Panc1 (cell line): ENCODE results near the gene PLEKHA7. TPM values are rescaled to one million over a fixed set of nuclear protein-coding genes. Genes with fewer than 3 reads are reported as not detected.

ENCODE experiments used
- ATAC-seq: fragments of 200-7000 bp; cut with Tn5 transposase; 2 replicates; pipeline ENCODE4 v1.9.1; 2020; ENCODE audit warnings: mild to moderate bottlenecking, moderate library complexity
- BruUV-seq: library from RNA; stranded (reverse); fragments of 400-500 nt; replicated peaks from 2 replicates; lab custom pipeline; 2021; lab: Mats Ljungman, UMichigan
- CTCF ChIA-PET: fragments of 300-600 bp; sonication (Branson Sonifier 250); formaldehyde crosslinking; loops from one replicate; lab custom pipeline; 2022; ENCODE audit warnings: antibody characterized with exemption; lab: Charles Lee
- POLR2A ChIA-PET: fragments of 300-600 bp; sonication (Branson Sonifier 250); formaldehyde crosslinking; loops from one replicate; lab custom pipeline; 2022; ENCODE audit warnings: antibody characterized with exemption; lab: Charles Lee
- DNase-seq: peaks from one replicate; pipeline ENCODE4 v3.0.0-alpha.2; 2010; ENCODE audit warnings: low read depth, low spot score
- H3K27ac ChIP-seq: 2 replicates; pipeline ENCODE4 v1.5.1; 2011; ENCODE audit warnings: mild to moderate bottlenecking, low read length, inconsistent platforms
- H3K27me3 ChIP-seq: fragments of 200-500 bp; sonication (Bioruptor generic); 2 replicates; pipeline ENCODE4 v1.6.0; 2014; ENCODE audit warnings: low read length, inconsistent platforms; ENCODE audit not compliant: control insufficient read depth, insufficient read depth
- H3K36me3 ChIP-seq: fragments of 200-500 bp; sonication (Bioruptor generic); 2 replicates; pipeline ENCODE4 v1.5.1; 2014; ENCODE audit warnings: inconsistent platforms, mild to moderate bottlenecking, low read length, moderate library complexity; ENCODE audit not compliant: control insufficient read depth, insufficient read depth
- H3K4me1 ChIP-seq: 2 replicates; pipeline ENCODE4 v1.5.1; 2011; ENCODE audit warnings: inconsistent platforms, mild to moderate bottlenecking, low read length, moderate library complexity; ENCODE audit not compliant: control insufficient read depth, insufficient read depth
- H3K4me3 ChIP-seq, 2 experiments: 2 replicates each; pipeline ENCODE4 v1.5.1; 2011 to 2012; ENCODE audit warnings: low read depth in 2 of 2, low read length in 2 of 2, mild to moderate bottlenecking in 2 of 2, inconsistent platforms in 1 of 2, moderate library complexity in 1 of 2
- H3K9me3 ChIP-seq: fragments of 200-500 bp; sonication (Bioruptor generic); 2 replicates; pipeline ENCODE4 v1.5.1; 2014; ENCODE audit warnings: low read depth, mild to moderate bottlenecking, inconsistent platforms, low read length, moderate library complexity; ENCODE audit not compliant: control insufficient read depth, insufficient read depth
- CTCF ChIP-seq: fragments of 450-650 bp; IDR thresholded peaks from 2 replicates; pipeline ENCODE4 v1.5.1; 2017; ENCODE audit warnings: mild to moderate bottlenecking
- POLR2AphosphoS5 ChIP-seq: IDR thresholded peaks from 2 replicates; pipeline ENCODE4 v1.6.1; 2012; ENCODE audit warnings: mild to moderate bottlenecking, low read depth, low read length, moderate library complexity
- SIN3A ChIP-seq: IDR thresholded peaks from 2 replicates; pipeline ENCODE4 v1.6.1; 2012; ENCODE audit warnings: low read depth, mild to moderate bottlenecking, low read length, moderate library complexity, borderline replicate concordance; ENCODE audit not compliant: insufficient read depth
- TCF7L2 ChIP-seq: IDR thresholded peaks from 2 replicates; pipeline ENCODE4 v1.6.1; 2011; ENCODE audit warnings: mild to moderate bottlenecking, low read depth, low read length, inconsistent platforms
- in situ Hi-C: cut with HindIII; loops from 2 replicates; pipeline ENCODE4 v1.10.0; 2016; ENCODE audit warnings: low sequenced_read_pairs, low pct_unique_long_range_greater_than_20kb
- intact Hi-C: fragments of 100-400 bp; cut with micrococcal nuclease; formaldehyde crosslinking; loops from one replicate; pipeline ENCODE4 v1.10.0; 2022; ENCODE audit not compliant: unreplicated experiment
- total RNA-seq: library from RNA; stranded (reverse); gene quantifications from one replicate; pipeline ENCODE4 v1.2.1, GENCODE V29; 2021; ENCODE audit not compliant: unreplicated experiment
- TF ChIP-seq, protein P1 (sequence below), 2 experiments: IDR thresholded peaks; 2 replicates each; pipeline ENCODE4 v1.6.1; 2011 to 2012; ENCODE audit warnings: low read depth in 2 of 2, control low read depth in 1 of 2, low read length in 1 of 2, mild to moderate bottlenecking in 1 of 2, moderate library complexity in 1 of 2; ENCODE audit not compliant: insufficient read depth in 1 of 2

The PLEKHA7 gene
- total RNA-seq, 1 experiment from 2014 or later = 11.6 TPM

DNA sequence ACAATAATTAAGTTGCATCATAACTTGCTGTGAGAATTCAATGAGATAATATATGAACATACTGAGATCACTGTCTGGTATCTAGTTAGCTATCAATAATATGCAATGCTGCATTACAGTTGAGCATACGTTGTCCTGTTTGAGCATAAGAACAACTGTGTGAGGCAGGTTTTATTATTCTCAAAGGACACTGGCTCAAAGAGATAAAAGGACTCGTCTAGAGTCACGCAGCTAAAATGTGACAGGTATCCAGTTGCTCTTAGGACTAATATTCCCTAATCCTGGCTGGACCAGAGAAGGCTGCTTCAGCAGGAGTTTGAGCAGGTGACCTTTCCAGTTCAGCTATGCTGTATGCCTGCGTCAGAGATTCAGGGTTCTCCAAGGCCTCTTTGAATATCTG, 92.5 kb downstream of the PLEKHA7 start:
- intact Hi-C loops = no loop called here
- in situ Hi-C loops = no loop called here

GRCh38 chr11:16921019-16921418, 93.2 kb downstream of the PLEKHA7 start:
- intact Hi-C loops (no loop called here), in situ Hi-C loops (no loop called here)
- DNase-seq (no peak), ATAC-seq (no peak)
- ChIA-PET POLR2A (no interaction called here), CTCF (no interaction called here)
- no TSS peak for BruUV-seq
- peaks cover 3% of the 10 kb centered on the region for H3K27me3 ChIP-seq
- TF ChIP-seq SIN3A = no peak
- TF ChIP-seq, protein P1, sequence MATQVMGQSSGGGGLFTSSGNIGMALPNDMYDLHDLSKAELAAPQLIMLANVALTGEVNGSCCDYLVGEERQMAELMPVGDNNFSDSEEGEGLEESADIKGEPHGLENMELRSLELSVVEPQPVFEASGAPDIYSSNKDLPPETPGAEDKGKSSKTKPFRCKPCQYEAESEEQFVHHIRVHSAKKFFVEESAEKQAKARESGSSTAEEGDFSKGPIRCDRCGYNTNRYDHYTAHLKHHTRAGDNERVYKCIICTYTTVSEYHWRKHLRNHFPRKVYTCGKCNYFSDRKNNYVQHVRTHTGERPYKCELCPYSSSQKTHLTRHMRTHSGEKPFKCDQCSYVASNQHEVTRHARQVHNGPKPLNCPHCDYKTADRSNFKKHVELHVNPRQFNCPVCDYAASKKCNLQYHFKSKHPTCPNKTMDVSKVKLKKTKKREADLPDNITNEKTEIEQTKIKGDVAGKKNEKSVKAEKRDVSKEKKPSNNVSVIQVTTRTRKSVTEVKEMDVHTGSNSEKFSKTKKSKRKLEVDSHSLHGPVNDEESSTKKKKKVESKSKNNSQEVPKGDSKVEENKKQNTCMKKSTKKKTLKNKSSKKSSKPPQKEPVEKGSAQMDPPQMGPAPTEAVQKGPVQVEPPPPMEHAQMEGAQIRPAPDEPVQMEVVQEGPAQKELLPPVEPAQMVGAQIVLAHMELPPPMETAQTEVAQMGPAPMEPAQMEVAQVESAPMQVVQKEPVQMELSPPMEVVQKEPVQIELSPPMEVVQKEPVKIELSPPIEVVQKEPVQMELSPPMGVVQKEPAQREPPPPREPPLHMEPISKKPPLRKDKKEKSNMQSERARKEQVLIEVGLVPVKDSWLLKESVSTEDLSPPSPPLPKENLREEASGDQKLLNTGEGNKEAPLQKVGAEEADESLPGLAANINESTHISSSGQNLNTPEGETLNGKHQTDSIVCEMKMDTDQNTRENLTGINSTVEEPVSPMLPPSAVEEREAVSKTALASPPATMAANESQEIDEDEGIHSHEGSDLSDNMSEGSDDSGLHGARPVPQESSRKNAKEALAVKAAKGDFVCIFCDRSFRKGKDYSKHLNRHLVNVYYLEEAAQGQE (IDR thresholded peaks at IDR 0.05; ENCODE audit: insufficient read depth in 1 of 2, low read depth in 2 of 2, low read length in 1 of 2) = no peak
- no peaks in the 10 kb centered on the region for H3K36me3 ChIP-seq
- no peak overlapping the region for H3K4me3 ChIP-seq
- H3K4me1 ChIP-seq = peaks cover 6% of the 10 kb centered on the region; the same call in 1 of the 2 replicates
- H3K9me3 ChIP-seq = no peaks in the 10 kb centered on the region
- H3K27ac ChIP-seq = no peak overlapping the region

More for the DNA sequence above, 92.5 kb downstream of the PLEKHA7 start:
- no TSS peak for BruUV-seq
- peaks cover 6% of the 10 kb centered on the region; the same call in 1 of the 2 replicates for H3K4me1 ChIP-seq
- no peak overlapping the region for H3K27ac ChIP-seq
- no peaks in the 10 kb centered on the region for H3K36me3 ChIP-seq
- peaks cover 9% of the 10 kb centered on the region for H3K27me3 ChIP-seq
- CTCF ChIA-PET = interaction anchor here (0.6 kb wide), 1 partner anchor 28 kb away, joined by 3 read pairs; no protein-coding TSS in a partner anchor
- TF ChIP-seq, protein P1 (IDR thresholded peaks at IDR 0.05; ENCODE audit: insufficient read depth in 1 of 2, low read depth in 2 of 2, low read length in 1 of 2) = no peak
- TF ChIP-seq TCF7L2 (no peak), CTCF (no peak), POLR2AphosphoS5 (no peak), SIN3A (no peak)
- H3K4me3 ChIP-seq = no peak overlapping the region
- POLR2A ChIA-PET = no interaction called here
- no peak for DNase-seq
- ATAC-seq = no peak
- no peaks in the 10 kb centered on the region for H3K9me3 ChIP-seq
